ENCODE data around the gene PRPH. TPM values are rescaled to one million over a fixed set of nuclear protein-coding genes. Genes with fewer than 3 reads are reported as not detected.
A peak's percentile ranks its signal among the peaks of the same experiment; 100 is the strongest.

Gene PRPH
- total RNA-seq, 1 donor from 2014 or later = 1.0 TPM

GRCh38 chr12:49327887-49328286 is 32.9 kb downstream of the PRPH start:
- no peaks in the 10 kb centered on the region for H3K36me3 ChIP-seq
- no peak for TF ChIP-seq CTCF (IDR thresholded peaks at IDR 0.05)
- no peak overlapping the region for H3K4me3 ChIP-seq
- H3K4me1 ChIP-seq = peaks cover 8% of the 10 kb centered on the region
- no peak for ATAC-seq
- peaks cover 7% of the 10 kb centered on the region for H3K27me3 ChIP-seq (ENCODE audit: low read depth)
- no peak overlapping the region for H3K27ac ChIP-seq
- intact Hi-C loops (cut with DNase I) = no loop called here
- no peak for DNase-seq
- no peaks in the 10 kb centered on the region for H3K9me3 ChIP-seq

GRCh38 chr12:49328816-49329215 is 33.9 kb downstream of the PRPH start:
- H3K9me3 ChIP-seq = no peaks in the 10 kb centered on the region
- intact Hi-C loops (cut with DNase I) = no loop called here
- no peak overlapping the region for H3K4me3 ChIP-seq
- TF ChIP-seq CTCF (IDR thresholded peaks at IDR 0.05) = no peak
- H3K27ac ChIP-seq = no peak overlapping the region
- H3K4me1 ChIP-seq = peaks cover 8% of the 10 kb centered on the region
- ATAC-seq (no peak), DNase-seq (no peak)
- H3K36me3 ChIP-seq = no peaks in the 10 kb centered on the region
- peaks cover 16% of the 10 kb centered on the region for H3K27me3 ChIP-seq (ENCODE audit: low read depth)

- H3K27ac ChIP-seq = no peak overlapping the region
- no peak for ATAC-seq
These were observed 35.2 kb downstream of the PRPH start for GRCh38 chr12:49330032-49330619.

GRCh38 chr12:49330631-49331379 is 35.9 kb downstream of the PRPH start:
- peaks cover 36% of the 10 kb centered on the region for H3K27me3 ChIP-seq (ENCODE audit: low read depth)
- ATAC-seq = no peak
- TF ChIP-seq CTCF (IDR thresholded peaks at IDR 0.05) = no peak
- no peaks in the 10 kb centered on the region for H3K36me3 ChIP-seq
- H3K27ac ChIP-seq = no peak overlapping the region
- H3K4me1 ChIP-seq = peaks cover 6% of the 10 kb centered on the region
- DNase-seq = no peak
- H3K9me3 ChIP-seq = no peaks in the 10 kb centered on the region
- intact Hi-C loops (cut with DNase I) = no loop called here
- no peak overlapping the region for H3K4me3 ChIP-seq

More at GRCh38 chr12:49330032-49330619, 35.2 kb downstream of the PRPH start:
- H3K4me3 ChIP-seq = no peak overlapping the region
- H3K9me3 ChIP-seq = no peaks in the 10 kb centered on the region
- H3K36me3 ChIP-seq = no peaks in the 10 kb centered on the region
- intact Hi-C loops (cut with DNase I) = no loop called here
- no peak for DNase-seq
- peaks cover 6% of the 10 kb centered on the region for H3K4me1 ChIP-seq
- peaks cover 30% of the 10 kb centered on the region for H3K27me3 ChIP-seq (ENCODE audit: low read depth)
- no peak for TF ChIP-seq CTCF (IDR thresholded peaks at IDR 0.05)

- Histone ChIP-seq H3K27me3 (ENCODE audit: low read depth) (peaks cover 44% of the 10 kb centered on the region), H3K36me3 (no peaks in the 10 kb centered on the region), H3K4me1 (peaks cover 14% of the 10 kb centered on the region), H3K9me3 (no peaks in the 10 kb centered on the region), H3K4me3 (no peak overlapping the region), H3K27ac (no peak overlapping the region)
- intact Hi-C loops (cut with DNase I) = no loop called here
- ATAC-seq = peak; percentile 87 to 89
- peak; percentile 76 for DNase-seq
- peak; percentile 62 for TF ChIP-seq CTCF (IDR thresholded peaks at IDR 0.05)
These were observed 36.7 kb downstream of the PRPH start for GRCh38 chr12:49331380-49332222.
